K562 (cell line): ENCODE results near the gene NOTO. TPM values are rescaled to one million over a fixed set of nuclear protein-coding genes. Genes with fewer than 3 reads are reported as not detected.

Experiments used
- CBX1 ChIP-seq: sonication (generic); IDR thresholded peaks from 2 replicates; pipeline ENCODE4 v1.6.1; 2016; ENCODE audit warnings: antibody characterized with exemption, low read depth, mild to moderate bottlenecking
- CREB1 ChIP-seq, 2 experiments: sonication (generic) in 1 of 2; formaldehyde crosslinking in 1 of 2; IDR thresholded peaks; 2 replicates each; pipeline versions ENCODE4 v1.6.1 to v1.8.0; 2012 to 2022; ENCODE audit warnings: inconsistent platforms in 1 of 2, mild to moderate bottlenecking in 1 of 2, missing genetic modification reagents in 1 of 2, moderate library complexity in 1 of 2
- GTF2B ChIP-seq: IDR thresholded peaks from 2 replicates; pipeline ENCODE4 v1.6.1; 2011; ENCODE audit not compliant: insufficient read length; ENCODE audit errors: extremely low read depth
- MAZ ChIP-seq, 2 experiments: fragments of 450-650 bp in 1 of 2; sonication (generic) in 1 of 2; formaldehyde crosslinking; IDR thresholded peaks in 1 of 2; conservative IDR thresholded peaks in 1 of 2; 2 replicates each; pipeline versions ENCODE4 v1.4.0 to v1.5.0; 2020; ENCODE audit warnings: mild to moderate bottlenecking in 1 of 2, missing genetic modification reagents in 1 of 2
- PHB2 ChIP-seq: fragments of 450-650 bp; IDR thresholded peaks from 2 replicates; pipeline ENCODE4 v1.6.1; 2017; ENCODE audit warnings: low read depth
- ZKSCAN8 ChIP-seq: fragments of 200-800 bp; sonication (Bioruptor generic); IDR thresholded peaks from 2 replicates; pipeline ENCODE4 v1.6.1; 2016; ENCODE audit warnings: missing genetic modification characterization, missing compliant biosample characterization
- ZNF224 ChIP-seq: sonication (generic); formaldehyde crosslinking; IDR thresholded peaks from 2 replicates; pipeline ENCODE4 v1.8.0; 2022; ENCODE audit warnings: mild to moderate bottlenecking, missing genetic modification reagents
- ZNF253 ChIP-seq: fragments of 250-450 bp; sonication (Bioruptor Pico); conservative IDR thresholded peaks from 2 replicates; pipeline ENCODE4 v1.6.1; 2021; ENCODE audit warnings: mild to moderate bottlenecking
- ZNF318 ChIP-seq, 2 experiments: fragments of 450-650 bp; IDR thresholded peaks; 2 replicates each; pipeline ENCODE4 v1.6.1; 2016; ENCODE audit warnings: mild to moderate bottlenecking in 2 of 2, borderline replicate concordance in 1 of 2, low read depth in 1 of 2, moderate library complexity in 1 of 2
- ZNF518B ChIP-seq: fragments of 250-450 bp; sonication (Bioruptor Pico); IDR thresholded peaks from 2 replicates; pipeline ENCODE4 v1.5.0; 2021; ENCODE audit warnings: mild to moderate bottlenecking, moderate library complexity
- polyA plus RNA-seq, 8 experiments: library from polyadenylated mRNA; depleted of rRNA in 4 of 8; stranded (reverse) in 5 of 8; unstranded in 3 of 8; fragments of >200 nt; fragmentation: Nextera tagmentation in 2 of 8; fragmentation: Illumina TruSeq in 1 of 8; extraction: Ambion mirVana in 2 of 8; extraction: Trizol in 1 of 8; gene quantifications; 2 replicates each; pipeline versions ENCODE4 v1.2.1 to v1.2.3, GENCODE V29; 2011 to 2014; ENCODE audit warnings: inconsistent platforms in 1 of 8, missing spikeins in 1 of 8
- total RNA-seq, 7 experiments: library from RNA; depleted of rRNA in 6 of 7; stranded (reverse); fragments of >200 nt in 6 of 7; fragmentation: Illumina TruSeq in 2 of 7; extraction: Trizol in 2 of 7; gene quantifications; 2 replicates each; pipeline versions ENCODE4 v1.2.1 to v1.2.3, GENCODE V29; 2011 to 2021; ENCODE audit warnings: low replicate concordance in 1 of 7

Gene NOTO
- total and polyA plus RNA-seq, 9 of the 15 experiments (the other 6 are each of a cell fraction or from before 2014, with no cell fraction given), result not detected

DNA sequence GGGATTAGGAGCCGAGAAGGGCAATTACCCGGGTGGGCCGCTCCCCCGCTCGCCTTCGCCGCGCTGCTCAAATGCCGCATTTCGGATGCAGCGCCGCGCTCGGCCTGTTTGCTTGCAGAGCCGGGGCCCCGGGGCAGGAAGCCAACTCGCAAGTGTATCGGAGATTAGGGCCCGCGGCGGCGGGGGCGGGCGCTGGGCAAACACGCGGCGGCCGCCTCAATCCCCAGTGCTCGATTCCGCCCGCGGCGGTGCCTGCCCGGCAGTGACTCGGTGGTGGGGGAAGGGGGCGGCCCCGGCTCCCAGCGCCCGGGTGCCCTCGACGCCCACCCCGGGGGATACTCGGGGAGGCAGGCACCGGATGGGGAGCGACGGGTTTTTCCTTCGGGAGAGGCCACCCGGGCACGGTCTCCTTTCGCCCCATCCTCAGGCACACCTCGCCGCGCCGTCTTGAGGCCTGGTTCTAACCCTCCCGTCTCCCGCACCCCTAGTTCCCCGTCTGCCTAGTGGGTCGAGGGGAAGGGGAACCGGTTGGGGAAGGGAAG is 26.6 kb upstream of the NOTO start (continued):
- TF ChIP-seq ZNF318 (IDR thresholded peaks at IDR 0.05; ENCODE audit: borderline replicate concordance in 1 of 2, low read depth in 1 of 2), result no peak
- no peak for TF ChIP-seq ZNF224 (CRISPR knock-in tag)
- TF ChIP-seq ZNF518B (CRISPR knock-in tag), result no peak
- peak; percentile 33; the same call in 1 of the 2 replicates for TF ChIP-seq CBX1
- TF ChIP-seq ZKSCAN8 (CRISPR knock-in tag), result peak; percentile 70; the same call in 1 of the 2 replicates
- no peak for TF ChIP-seq GTF2B
- peak; percentile 42; the same call in 1 of the 2 replicates for TF ChIP-seq CREB1 (IDR thresholded peaks at IDR 0.05)
- no peak for TF ChIP-seq CREB1 (CRISPR knock-in tag; IDR thresholded peaks at IDR 0.05)
- no peak for TF ChIP-seq PHB2
- TF ChIP-seq MAZ (CRISPR knock-in tag; conservative IDR thresholded peaks at IDR 0.05 in 1 of 2, IDR thresholded peaks at IDR 0.05 in 1 of 2), result peak in 1 of 2 experiments; percentile 70; a peak in 2 of 4 replicates
- TF ChIP-seq ZNF253 (CRISPR knock-in tag), result no peak
